GM20431 (cell line): Measurements from ENCODE around the gene NFIC.
"Not testable (repeated sequence)": the region's sequence is repeated elsewhere in the genome, so short reads cannot be mapped to it uniquely, and the experiment has no call there.

Experiments used
- in situ Hi-C: fragments of 300-500 bp; cut with MseI, MboI; formaldehyde crosslinking; loops from one replicate; pipeline ENCODE4 v1.15.0; 2020; ENCODE audit warnings: low sequenced_read_pairs; ENCODE audit not compliant: unreplicated experiment

Gene NFIC

DNA sequence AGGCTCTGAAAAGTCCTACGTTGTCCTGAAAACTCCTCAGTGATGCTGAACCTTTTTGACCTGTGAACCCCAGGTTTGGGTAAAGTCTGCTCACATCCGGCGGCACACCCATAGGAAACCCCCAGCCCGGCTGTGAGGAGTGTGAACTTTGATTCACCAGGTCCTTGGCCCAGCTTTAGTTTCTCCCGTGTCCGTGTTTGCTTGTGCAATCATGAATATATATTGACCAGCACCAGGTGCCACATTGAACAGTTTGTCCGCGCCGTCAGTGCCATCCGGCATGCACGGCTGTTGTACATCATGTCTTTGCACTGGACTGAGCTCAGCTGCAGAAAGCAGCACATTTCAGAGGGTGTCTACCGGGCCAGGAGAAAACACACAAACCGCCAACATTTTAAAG is 45.3 kb downstream of the NFIC start:
- in situ Hi-C loops = no loop called here

DNA sequence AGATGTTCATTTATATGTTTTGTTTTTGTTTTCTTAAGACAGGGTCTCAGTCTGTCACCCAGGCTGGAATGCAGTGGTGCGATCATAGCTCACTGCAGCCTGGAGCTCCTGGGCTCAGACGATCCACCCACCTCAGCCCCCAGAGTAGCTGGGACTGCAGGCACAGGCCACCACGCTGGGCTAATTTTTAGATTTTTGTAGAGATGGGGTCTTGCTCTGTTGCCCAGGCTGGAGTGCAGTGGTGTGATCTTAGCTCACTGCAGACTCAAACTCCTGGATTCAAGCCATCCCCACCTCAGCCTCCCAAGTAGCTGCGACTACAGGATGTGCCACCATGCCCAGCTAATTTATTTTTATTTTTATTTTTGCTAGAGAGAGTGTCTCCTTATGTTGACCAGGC is 45.7 kb downstream of the NFIC start:
- in situ Hi-C loops = no loop called here

DNA sequence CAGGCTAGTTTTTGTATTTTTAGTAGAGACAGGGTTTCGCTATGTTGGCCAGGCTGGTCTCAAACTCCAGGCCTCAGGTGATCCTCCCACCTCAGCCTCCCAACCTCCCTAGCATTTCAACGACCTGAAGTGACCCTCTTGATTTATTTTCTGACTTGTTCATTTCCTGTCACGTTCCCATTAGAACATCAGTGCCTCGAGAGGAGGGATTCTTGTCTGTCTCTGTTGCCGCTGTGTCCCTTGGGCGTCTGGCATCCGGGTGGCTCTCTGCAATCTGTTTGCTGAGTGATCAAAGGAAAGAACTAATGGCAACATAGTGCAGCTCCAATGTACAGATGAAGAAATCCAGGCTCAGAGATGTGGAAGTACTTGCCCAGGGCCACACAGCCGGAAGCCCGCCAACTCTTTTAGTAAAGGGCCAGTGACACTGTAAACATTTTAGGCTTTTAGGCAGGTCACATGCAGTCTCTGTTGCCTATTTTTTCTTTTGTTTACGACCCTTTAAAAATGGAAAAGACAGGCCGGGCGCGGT is 47.5 kb downstream of the NFIC start:
- in situ Hi-C loops = no loop called here

DNA sequence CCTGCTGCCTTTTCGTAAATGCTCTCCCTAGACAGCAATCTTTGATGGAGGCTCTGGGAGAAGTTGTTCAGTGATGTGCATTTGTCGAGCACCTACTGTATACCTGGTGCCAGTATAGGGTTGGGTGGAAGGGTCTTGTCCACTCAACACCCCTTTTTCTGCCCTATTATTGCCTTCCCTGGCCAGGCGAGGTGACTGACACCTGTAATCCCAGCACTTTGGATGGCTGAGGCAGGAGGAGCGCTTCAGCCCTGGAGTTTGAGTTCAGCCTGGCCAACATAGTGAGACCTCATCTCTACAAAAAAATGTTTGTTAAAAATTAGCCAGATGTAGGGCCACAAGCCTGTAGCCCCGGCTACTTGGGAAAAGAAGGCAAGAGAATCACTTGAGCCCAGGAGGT is 49.3 kb downstream of the NFIC start:
- in situ Hi-C loops = no loop called here

DNA sequence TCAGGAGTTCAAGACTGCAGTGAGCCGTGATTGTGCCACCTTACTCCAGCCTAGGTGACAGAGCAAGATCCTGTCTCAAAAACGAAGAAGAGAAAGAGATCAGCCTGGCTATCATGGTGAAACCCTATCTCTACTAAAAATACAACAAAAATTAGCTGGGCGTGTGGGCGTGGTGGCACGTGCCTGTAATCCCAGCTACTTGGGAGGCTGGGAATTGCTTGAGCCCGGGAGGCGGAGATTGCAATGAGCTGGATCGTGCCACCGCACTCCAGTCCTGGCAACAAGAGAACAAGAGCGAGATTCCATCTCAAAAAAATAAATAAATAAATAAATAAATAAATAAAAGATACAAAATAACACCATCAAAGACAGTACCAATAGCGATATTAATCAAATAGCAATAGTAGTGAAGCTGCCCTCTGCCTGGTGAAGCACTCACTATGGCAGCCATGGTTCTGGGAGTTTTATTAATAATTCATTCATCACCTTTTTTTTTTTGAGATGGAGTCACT is 53.9 kb downstream of the NFIC start:
- in situ Hi-C loops = loop anchor here (10.0 kb wide), 1 partner anchor 85 kb away; no protein-coding TSS in a partner anchor

DNA sequence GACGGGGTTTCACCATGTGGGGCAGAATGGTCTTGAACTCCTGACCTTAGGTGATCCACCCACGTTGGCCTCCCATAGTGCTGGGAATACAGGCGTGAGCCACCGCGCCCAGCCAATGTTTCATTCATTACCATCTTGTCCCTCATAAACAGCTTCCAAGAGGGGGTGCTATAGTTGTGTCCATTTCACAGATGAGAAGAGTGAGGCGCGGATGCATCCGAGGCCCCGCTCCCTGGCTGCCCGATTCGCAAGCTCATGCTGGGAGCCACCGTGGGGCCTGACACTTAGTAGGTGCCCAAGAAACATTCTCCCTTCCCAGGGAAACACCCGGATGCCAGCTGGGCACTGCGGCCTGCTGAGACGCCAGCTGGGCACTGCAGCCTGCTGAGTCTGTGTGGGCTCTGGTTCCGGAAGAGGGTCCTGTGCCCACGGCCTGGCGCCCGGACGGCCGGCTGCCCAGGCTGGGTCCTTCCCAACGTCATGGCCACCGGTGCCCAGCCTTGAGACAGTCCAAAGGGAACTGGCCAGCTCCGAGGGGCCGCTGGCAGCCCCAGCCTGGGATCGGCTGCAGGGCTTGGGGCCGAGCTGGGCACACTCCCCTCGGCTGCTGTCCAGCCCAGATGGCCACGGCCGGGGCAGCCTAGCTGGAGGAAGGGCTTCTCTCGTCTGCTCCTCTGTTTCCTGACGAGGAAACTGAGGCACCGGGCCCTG is 54.7 kb downstream of the NFIC start:
- in situ Hi-C loops = loop anchor here (10.0 kb wide), 1 partner anchor 86 kb away; no protein-coding TSS in a partner anchor

DNA sequence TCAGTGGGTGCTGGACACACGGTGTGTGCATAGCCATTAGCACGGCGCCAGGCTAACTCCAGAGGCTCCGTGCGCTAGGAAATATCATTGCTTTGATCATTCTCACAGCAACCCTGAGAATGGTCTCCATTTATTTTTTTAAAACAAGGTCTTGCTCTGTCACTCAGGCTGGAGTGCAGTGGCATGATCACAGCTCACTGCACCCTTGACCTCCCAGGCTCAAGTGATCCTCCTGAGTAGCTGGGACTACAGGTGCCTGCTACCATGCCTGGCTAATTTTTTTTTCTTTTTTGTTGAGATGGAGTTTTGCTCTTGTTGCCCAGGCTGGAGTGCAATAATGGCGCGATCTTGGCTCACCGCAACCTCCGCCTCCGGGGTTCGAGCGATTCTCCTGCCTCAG is 55.3 kb downstream of the NFIC start:
- in situ Hi-C loops = loop anchor here (10.0 kb wide), 1 partner anchor 87 kb away; no protein-coding TSS in a partner anchor

DNA sequence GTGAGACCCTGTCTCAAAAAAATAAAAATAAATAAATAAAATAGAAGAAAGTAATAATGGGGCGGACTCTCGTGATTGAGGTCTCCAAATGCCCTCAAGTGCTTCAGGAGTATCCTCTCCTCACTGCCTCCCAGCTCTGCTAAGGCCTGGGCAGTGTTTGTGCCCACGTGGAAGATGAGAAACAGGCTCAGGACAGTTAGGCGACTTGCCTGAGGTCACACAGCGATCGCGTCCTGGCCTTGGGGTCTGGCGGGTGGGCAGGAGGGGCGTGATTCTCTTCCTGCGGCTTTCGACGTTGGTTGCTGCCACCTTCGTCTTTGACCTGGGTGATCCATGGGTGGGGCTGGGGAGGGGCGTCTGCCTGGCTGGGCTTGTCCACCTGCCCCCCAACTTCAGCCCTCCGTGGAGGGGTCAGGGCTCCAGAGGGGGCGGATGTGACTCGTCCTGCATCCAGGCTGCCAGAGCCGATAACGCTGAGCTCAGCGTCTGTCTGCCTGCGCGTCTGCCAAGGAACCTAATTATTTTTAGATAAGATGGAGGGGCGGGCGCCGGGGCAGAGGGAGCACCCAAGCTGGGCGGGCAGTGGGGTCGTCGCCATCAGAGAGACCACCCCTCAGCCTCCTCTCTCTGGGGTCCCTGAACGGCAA is 56.9 kb downstream of the NFIC start:
- in situ Hi-C loops = loop anchor here (10.0 kb wide), 1 partner anchor 89 kb away; no protein-coding TSS in a partner anchor

DNA sequence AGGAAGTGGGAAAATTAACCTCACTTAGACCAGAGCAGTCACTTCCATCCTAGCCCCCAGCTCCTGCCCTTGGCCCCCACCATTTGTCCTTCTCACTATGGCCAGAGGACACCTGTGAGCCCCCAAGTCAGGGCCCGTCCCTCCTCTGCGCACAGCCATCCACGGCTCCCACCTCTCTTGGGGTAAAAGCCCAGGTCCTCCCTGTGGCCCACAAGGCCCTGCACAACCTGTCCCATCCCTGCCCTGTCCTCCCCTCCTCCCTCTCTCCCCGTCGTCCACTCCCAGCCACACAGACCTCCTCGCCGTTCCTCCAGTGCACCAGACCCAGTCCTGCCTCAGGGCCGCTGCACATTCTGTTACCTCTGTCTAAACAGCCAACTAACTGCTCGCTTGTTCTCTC is 60.0 kb downstream of the NFIC start:
- in situ Hi-C loops = loop anchor here (10.0 kb wide), 1 partner anchor 92 kb away; no protein-coding TSS in a partner anchor

DNA sequence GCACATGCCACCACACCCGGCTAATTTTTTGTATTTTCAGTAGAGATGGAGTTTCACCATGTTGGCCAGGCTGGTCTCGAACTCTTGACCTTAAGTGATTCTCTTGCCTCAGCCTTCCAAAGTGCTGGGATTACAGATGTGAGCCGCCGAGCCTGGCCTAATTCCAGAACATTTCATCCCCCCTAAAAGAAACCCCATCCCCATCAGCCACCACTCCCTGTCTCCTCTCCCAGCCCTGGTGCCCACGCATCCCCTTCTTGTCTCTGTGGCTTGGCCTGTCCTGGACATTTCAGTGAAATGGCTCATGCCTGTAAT is 63.9 kb downstream of the NFIC start:
- in situ Hi-C loops = not testable (repeated sequence)

DNA sequence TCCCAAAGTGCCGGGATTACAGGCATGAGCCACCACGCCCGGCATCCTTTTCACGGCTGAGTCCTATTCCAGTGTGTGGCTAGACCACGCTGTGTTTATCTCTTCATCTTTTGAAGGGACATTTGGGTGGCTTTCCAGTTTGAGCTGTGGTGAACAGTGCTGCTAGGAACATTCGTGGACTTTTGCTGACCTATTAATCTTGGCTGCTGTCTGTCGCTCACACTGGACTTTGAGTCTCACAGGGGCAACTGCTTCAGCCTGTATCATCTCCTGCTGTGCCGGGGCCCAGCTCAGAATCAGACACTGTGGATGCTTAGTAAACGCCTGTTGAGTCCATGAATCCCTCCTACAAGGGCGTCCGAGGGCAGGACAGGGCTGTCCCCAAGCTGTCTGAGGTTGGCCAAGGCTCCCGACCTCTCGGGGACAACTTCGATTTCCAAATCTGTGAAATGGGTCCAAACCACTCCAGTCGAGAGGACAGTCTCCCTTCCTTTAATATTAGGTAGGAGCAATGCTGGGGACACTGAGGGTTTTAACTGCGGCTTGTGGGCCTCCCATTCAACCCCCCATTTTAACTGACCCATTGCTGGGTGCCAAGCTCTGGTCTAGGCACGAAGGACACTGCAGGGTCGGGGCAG is 65.5 kb downstream of the NFIC start:
- in situ Hi-C loops = no loop called here

DNA sequence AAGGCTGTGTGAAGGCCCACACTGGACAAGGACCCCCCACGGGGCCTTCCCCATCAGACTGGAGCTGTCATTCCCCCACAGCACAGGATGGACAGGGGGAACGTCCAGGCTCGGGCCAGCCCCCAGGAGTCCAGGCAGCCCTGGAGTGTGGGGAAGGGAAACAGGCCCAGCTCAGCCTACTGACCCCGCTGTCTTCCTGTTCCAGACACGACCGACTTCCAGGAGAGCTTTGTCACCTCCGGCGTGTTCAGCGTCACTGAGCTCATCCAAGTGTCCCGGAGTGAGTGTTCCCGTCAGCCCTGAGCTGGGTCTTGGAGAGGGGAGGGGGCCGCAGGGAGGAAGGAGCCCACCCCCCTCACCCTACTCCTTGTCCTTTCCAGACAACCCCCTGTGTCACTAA is 66.9 kb downstream of the NFIC start:
- in situ Hi-C loops = no loop called here

DNA sequence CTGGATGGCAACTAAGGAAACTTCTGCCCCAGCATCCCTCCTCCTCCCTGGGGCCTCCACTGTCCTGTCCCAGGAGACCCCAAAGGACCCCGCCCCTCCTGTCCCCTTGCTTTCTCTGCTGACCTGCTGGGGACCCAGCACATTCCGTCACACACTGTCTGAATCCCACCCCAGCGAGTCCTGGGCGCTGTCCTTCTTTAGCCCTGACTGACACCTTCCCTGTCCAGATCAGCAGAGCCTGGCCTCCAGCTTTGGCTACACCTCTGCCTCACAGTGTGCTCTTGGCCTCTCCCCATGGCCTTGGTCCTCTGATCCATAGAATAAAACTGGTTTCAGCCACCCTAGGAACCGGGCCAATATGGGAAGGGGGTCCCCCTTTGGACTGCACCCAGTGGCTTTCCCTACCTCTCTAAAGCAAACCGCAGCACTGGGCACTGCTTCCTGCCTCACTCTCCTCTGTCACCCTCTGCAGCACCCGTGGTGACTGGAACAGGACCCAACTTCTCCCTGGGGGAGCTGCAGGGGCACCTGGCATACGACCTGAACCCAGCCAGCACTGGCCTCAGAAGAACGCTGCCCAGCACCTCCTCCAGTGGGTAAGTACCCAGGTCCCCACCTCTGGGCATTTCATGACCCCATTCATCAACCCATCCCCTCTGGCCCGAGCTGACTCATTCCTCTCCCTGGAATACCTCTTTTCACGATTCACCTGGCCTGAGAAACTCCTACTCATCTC is 67.6 kb downstream of the NFIC start:
- in situ Hi-C loops = no loop called here

DNA sequence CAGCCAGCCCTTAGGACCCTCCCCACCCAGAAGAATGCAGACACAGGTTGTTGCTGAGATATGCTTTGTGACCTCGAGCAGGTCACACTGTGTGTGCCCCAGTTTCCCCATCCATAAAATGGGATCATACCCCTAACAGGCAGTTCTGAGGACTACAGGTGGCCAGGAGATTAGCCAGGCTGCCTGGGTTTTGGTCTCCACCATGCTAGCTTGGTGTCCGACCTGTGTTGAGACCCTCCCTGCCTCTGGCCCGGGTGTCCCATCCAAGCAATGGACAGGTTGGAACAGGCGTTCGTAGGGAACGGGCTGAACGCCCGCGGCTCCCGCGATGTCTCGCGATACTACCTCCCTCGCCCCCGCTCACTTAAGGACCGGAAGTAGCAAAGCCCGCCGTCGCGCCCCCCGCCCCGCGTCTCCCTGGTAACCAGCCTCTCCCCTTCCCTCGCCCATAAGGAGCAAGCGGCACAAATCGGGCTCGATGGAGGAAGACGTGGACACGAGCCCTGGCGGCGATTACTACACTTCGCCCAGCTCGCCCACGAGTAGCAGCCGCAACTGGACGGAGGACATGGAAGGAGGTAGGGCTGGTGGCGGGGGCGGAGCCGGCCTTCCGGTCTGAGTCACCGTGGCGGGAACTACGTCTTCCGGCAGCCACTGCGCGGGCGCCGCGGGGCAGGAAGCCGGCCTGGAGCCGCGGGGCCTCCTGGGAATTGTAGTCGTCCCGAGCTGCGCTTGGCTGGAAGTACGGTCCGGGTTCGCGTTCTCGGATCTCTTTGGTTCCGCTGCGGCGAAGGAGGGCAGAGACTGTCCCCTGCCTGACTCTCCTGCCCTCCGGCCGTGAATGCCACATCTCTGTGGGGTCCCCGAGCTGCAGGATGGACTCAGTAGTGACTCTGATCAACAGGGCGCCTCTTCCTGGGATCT is 68.5 kb downstream of the NFIC start:
- in situ Hi-C loops = no loop called here

DNA sequence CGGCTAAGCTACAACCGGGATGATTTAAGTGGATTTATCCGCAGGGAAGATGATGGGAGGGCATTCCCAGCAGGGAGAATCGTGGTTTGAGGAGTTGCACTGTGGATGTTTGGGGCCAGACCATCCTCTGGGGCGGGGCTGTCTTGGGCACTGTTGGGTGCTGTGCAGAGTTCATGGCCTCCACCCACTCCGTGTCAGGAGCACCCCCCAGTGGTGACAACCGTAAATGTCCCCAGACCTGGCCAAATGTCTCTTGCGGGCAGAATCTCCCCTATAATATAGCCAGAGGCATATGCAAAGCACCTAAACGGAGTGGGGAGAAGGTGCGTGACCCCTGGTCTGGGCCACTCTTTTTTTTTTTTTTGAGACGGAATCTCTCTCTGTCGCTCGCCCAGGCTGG is 73.7 kb downstream of the NFIC start:
- in situ Hi-C loops = no loop called here

DNA sequence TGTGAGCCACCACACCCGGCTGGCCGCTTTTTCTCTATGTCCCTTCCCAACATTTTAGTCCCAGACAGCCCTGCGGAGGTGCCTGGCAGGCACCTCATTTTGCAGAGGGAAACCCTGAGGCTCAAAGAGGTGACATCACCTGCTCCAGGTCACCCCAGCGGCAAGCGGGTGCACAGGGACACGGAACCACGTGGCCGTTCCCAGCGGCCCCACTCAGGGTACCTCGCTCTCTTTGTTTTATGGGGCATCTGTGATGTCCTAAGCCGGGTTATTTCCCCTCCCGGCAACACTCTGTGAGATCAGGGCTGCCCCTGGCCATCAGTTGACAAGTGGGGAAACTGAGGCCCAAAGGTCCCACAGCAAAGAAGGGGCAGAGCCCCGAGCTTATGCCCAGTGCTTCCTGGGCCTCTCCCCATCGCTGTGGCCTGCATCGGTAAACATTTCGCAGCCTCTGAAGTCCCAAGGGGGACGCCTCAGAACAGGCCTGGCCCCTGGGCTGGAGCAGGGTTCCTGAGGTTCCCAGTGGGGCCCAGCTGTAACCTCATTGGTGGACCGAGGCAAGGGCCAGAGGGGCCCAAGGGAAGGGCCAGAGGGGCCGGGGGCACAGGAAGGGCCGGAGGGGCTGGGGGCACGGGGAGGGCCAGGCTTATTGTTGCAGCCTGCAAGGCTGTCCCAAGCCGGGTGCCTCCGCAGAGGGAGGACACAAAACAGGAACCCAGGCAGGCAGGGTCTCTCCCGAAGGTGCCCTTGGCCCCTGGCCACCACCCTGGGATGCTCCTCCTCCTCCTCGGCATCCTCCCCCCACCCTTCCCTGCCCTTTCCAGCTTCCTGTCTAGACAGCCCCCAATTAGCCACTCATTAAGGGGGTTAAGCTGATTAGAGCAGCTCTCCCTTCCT is 75.0 kb downstream of the NFIC start:
- in situ Hi-C loops = no loop called here

DNA sequence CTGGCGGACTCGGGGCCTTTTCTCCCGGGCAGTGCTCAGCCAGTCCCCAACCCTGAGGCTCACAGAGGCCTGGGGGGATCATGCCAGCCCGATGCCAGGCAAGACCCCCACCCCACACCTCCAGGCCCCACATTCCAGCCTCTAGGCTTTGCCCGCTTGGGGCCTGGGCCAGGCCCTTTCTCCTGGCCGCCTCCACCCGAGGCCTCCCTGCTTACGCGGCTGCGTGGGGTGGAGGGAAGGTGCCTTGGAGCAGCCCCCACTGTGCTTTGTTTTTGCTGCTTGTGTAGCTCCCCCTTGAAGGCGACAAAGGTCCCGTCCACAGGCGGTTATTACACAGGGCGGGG is 75.6 kb downstream of the NFIC start:
- in situ Hi-C loops = no loop called here

DNA sequence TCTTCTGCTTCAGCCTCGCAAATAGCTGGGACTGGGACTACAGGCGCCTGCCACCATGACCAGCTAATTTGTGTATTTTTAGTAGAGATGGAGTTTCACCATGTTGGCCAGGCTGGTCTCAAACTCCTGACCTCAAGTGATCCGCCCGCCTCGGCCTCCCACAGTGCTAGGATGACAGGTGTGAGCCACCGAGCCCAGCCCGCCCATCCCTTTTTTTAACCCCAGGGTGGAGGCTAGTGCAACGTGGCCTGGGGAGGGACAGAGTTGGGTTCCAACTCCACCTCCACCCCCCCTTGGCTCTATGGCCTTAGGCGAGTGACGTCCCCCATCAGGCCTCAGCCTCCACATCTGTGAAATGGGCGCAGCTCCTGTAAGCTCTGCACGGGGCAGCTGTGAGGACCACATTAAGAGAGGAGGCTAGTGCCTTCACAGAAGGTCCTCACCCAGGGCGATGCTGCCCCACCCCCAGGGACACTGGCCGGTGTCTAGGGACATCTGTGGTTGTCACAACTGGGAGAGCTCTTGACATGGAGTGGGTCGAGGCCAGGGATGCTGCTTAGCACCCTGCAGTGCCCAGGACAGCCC is 76.2 kb downstream of the NFIC start:
- in situ Hi-C loops = no loop called here
